WERI-Rb-1 (cell line): ENCODE measurements around the gene CCDC174.

ENCODE experiments used
- DNase-seq: peaks from one replicate; pipeline ENCODE4 v3.0.0-alpha.2; 2020
- H3K27ac ChIP-seq: fragments of 250-450 bp; sonication (Bioruptor Pico); 2 replicates; pipeline ENCODE4 v1.5.1; 2020; ENCODE audit warnings: mild to moderate bottlenecking, moderate library complexity
- H3K27me3 ChIP-seq: fragments of 250-450 bp; sonication (Bioruptor Pico); 2 replicates; pipeline ENCODE4 v1.5.1; 2021; ENCODE audit warnings: mild to moderate bottlenecking, low read depth, moderate library complexity; ENCODE audit not compliant: insufficient read depth, severe bottlenecking
- H3K36me3 ChIP-seq: fragments of 250-450 bp; sonication (Bioruptor Pico); 2 replicates; pipeline ENCODE4 v1.5.1; 2020; ENCODE audit warnings: mild to moderate bottlenecking, moderate library complexity
- H3K4me3 ChIP-seq: 2 replicates; pipeline ENCODE4 v1.5.1; 2011; ENCODE audit warnings: low read depth, mild to moderate bottlenecking, control low read depth, low read length
- H3K9me3 ChIP-seq: fragments of 250-450 bp; sonication (Bioruptor Pico); 2 replicates; pipeline ENCODE4 v1.5.1; 2021; ENCODE audit warnings: mild to moderate bottlenecking, moderate library complexity; ENCODE audit not compliant: severe bottlenecking
- CTCF ChIP-seq: IDR thresholded peaks from 2 replicates; pipeline ENCODE4 v1.5.1; 2011; ENCODE audit warnings: low read depth, mild to moderate bottlenecking, control low read depth, inconsistent platforms, low read length

Gene CCDC174

GRCh38 chr3:14700891-14701290, 49.3 kb downstream of the CCDC174 start:
- no peaks in the 10 kb centered on the region for H3K36me3 ChIP-seq
- TF ChIP-seq CTCF = no peak
- H3K4me3 ChIP-seq = no peak overlapping the region
- H3K27me3 ChIP-seq = peaks cover 45% of the 10 kb centered on the region
- no peak for DNase-seq
- no peaks in the 10 kb centered on the region for H3K9me3 ChIP-seq
- H3K27ac ChIP-seq = no peak overlapping the region

- no peak for TF ChIP-seq CTCF
- DNase-seq = no peak
- H3K36me3 ChIP-seq = no peaks in the 10 kb centered on the region
Measured at GRCh38 chr3:14701676-14702075, 50.1 kb downstream of the CCDC174 start.

GRCh38 chr3:14703128-14703750, 51.7 kb downstream of the CCDC174 start:
- no peak overlapping the region for H3K4me3 ChIP-seq
- H3K27ac ChIP-seq = no peak overlapping the region
- peaks cover 45% of the 10 kb centered on the region for H3K27me3 ChIP-seq
- TF ChIP-seq CTCF = no peak
- no peaks in the 10 kb centered on the region for H3K36me3 ChIP-seq
- H3K9me3 ChIP-seq = no peaks in the 10 kb centered on the region
- no peak for DNase-seq

More at GRCh38 chr3:14701676-14702075, 50.1 kb downstream of the CCDC174 start:
- H3K27ac ChIP-seq = no peak overlapping the region
- peaks cover 46% of the 10 kb centered on the region for H3K27me3 ChIP-seq
- H3K9me3 ChIP-seq = no peaks in the 10 kb centered on the region
- H3K4me3 ChIP-seq = no peak overlapping the region

- Histone ChIP-seq H3K9me3 (no peaks in the 10 kb centered on the region), H3K27me3 (peaks cover 41% of the 10 kb centered on the region), H3K36me3 (no peaks in the 10 kb centered on the region), H3K4me3 (no peak overlapping the region), H3K27ac (no peak overlapping the region)
- no peak for DNase-seq
- TF ChIP-seq CTCF = no peak
Measured at GRCh38 chr3:14703791-14704190, 52.2 kb downstream of the CCDC174 start.

GRCh38 chr3:14706096-14706495, 54.5 kb downstream of the CCDC174 start:
- H3K27ac ChIP-seq = no peak overlapping the region
- H3K4me3 ChIP-seq = no peak overlapping the region
- peaks cover 6% of the 10 kb centered on the region for H3K9me3 ChIP-seq
- no peak for TF ChIP-seq CTCF
- DNase-seq = no peak
- peaks cover 39% of the 10 kb centered on the region for H3K27me3 ChIP-seq
- no peaks in the 10 kb centered on the region for H3K36me3 ChIP-seq

GRCh38 chr3:14716591-14716990, 65.0 kb downstream of the CCDC174 start:
- H3K27ac ChIP-seq = no peak overlapping the region
- H3K27me3 ChIP-seq = peaks cover 32% of the 10 kb centered on the region
- DNase-seq = no peak
- H3K9me3 ChIP-seq = no peaks in the 10 kb centered on the region
- no peaks in the 10 kb centered on the region for H3K36me3 ChIP-seq
- H3K4me3 ChIP-seq = no peak overlapping the region
- no peak for TF ChIP-seq CTCF
